C4-2B (cell line): ENCODE data around the gene ZNF446.
"Not testable (repeated sequence)": the region's sequence is repeated elsewhere in the genome, so short reads cannot be mapped to it uniquely, and the experiment has no call there.

Experiments
- H3K27ac ChIP-seq: fragments of 450-650 bp; 2 replicates; pipeline ENCODE4 v1.5.1; 2017
- ZFX ChIP-seq: fragments of 450-650 bp; IDR thresholded peaks from 2 replicates; pipeline ENCODE4 v1.6.1; 2017
- TF ChIP-seq, protein P1 (sequence below): fragments of 450-650 bp; conservative IDR thresholded peaks from 2 replicates; pipeline ENCODE4 v1.5.1; 2017; ENCODE audit warnings: mild to moderate bottlenecking

ZNF446 gene

DNA sequence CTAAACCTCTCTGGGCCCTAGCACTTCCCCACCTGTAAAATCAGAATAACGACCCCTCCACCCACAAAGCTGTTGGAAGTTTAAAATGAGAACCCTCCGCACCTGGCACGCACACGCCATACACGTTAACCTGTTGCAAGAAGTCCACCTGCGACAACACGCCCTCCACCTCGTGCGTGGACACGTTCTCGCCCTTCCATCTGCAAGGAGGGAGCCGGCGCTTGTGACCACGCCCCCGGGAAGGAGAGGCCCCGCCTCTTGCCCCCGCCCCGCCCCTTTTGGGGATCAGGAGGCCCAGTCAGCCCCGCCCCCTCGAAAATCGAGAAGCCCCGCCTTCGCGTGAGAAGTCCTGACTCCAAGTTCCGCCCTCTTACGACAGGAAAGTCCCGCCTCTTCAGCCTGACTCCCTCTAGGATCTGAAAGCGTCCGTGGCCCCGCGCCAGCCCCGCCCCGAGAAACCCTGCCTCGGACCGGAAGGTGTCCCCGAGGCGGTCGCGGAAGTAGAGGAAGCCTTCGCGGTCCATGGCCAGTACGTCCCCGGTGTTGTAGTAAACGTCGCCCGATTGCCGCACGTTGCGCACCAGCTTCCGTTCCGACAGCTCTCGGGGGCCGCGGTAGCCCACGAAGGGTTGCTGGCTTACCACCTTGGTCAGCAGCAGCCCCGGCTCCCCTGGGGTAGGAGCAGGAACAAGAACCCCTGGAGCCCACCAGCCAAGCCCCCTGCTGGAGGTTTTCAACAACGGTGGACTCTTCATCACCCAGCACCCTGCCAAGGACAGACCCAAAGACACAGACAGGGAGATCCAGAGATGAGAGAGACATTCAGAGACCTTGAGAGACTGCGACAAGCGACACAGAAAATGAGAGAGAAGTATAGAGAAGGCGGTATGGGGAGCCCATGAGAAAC lies 23.1 kb downstream of the ZNF446 start:
- no peak for TF ChIP-seq ZFX
- TF ChIP-seq, protein P1, sequence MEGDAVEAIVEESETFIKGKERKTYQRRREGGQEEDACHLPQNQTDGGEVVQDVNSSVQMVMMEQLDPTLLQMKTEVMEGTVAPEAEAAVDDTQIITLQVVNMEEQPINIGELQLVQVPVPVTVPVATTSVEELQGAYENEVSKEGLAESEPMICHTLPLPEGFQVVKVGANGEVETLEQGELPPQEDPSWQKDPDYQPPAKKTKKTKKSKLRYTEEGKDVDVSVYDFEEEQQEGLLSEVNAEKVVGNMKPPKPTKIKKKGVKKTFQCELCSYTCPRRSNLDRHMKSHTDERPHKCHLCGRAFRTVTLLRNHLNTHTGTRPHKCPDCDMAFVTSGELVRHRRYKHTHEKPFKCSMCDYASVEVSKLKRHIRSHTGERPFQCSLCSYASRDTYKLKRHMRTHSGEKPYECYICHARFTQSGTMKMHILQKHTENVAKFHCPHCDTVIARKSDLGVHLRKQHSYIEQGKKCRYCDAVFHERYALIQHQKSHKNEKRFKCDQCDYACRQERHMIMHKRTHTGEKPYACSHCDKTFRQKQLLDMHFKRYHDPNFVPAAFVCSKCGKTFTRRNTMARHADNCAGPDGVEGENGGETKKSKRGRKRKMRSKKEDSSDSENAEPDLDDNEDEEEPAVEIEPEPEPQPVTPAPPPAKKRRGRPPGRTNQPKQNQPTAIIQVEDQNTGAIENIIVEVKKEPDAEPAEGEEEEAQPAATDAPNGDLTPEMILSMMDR: no peak
- peak overlapping the region; percentile 90 for H3K27ac ChIP-seq

- TF ChIP-seq, protein P1: no peak
- no peak for TF ChIP-seq ZFX
Observed at GRCh38 chr19:58500242-58500641, 24.1 kb downstream of the ZNF446 start.

DNA sequence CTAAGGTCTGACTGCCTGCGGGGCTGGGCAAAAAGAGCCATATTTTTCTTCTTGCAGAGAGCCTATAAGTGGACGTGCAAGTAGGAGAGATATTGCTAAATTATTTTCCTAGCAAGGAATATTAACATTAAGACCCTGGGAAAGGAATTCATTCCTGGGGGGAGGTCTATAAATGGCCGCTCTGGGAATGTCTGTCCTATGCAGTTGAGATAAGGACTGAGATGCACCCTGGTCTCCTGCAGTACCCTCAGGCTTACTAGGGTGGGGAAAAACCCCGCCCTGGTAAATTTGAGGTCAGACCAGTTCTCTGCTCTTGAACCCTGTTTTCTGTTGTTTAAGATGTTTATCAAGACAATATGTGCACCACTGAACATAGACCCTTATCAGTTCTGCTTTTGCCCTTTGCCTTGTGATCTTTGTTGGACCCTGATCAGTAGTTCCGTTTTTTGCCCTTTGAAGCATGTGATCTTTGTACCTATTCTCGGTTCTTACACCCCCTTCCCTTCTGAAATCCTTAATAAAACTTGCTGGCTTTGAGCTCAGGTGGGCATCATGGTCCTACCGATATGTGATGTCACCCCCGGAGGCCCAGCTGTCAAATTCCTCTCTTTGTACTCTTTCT lies 31.6 kb downstream of the ZNF446 start:
- H3K27ac ChIP-seq: not testable (repeated sequence)

More at GRCh38 chr19:58500242-58500641, 24.1 kb downstream of the ZNF446 start:
- peak overlapping the region; percentile 90 for H3K27ac ChIP-seq

DNA sequence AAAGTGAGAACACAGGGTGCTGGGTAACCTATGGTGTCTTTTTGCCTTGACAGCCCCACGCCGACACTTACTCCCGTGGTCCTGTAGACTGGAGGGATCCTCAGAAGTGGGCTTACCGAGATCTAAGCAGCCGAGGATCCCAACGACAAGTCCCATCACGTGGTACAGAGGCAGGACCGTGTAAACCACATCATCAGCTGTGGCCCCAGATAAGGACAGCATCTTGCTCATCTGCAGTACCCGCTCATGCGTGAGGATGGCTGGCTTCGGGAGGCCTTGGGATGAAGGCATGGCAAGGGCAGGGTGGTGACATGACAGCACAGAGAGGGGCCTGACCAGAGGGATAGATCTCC lies 33.6 kb downstream of the ZNF446 start:
- H3K27ac ChIP-seq: no peak overlapping the region
- TF ChIP-seq, protein P1: no peak
- no peak for TF ChIP-seq ZFX

- TF ChIP-seq, protein P1: no peak
- TF ChIP-seq ZFX: no peak
- H3K27ac ChIP-seq: no peak overlapping the region
Observed at GRCh38 chr19:58510084-58510862, 34.1 kb downstream of the ZNF446 start.

GRCh38 chr19:58511353-58512208 lies 35.4 kb downstream of the ZNF446 start, which contains the start of gene SLC27A5:
SLC27A5 (minus strand) TSS chr19:58511992; CDS start chr19:58511955, 37 bp downstream.
- no peak for TF ChIP-seq ZFX
- TF ChIP-seq, protein P1: no peak
- H3K27ac ChIP-seq: no peak within 1 kb of the TSS; the same call in 1 of the 2 replicates

GRCh38 chr19:58513213-58513693 lies 37.1 kb downstream of the ZNF446 start:
- peak overlapping the region; percentile 90 for H3K27ac ChIP-seq
- TF ChIP-seq ZFX: no peak
- TF ChIP-seq, protein P1: no peak
